WTC11 (cell line): ENCODE results near the gene OGG1. TPM values are rescaled to one million over a fixed set of nuclear protein-coding genes. Genes with fewer than 3 reads are reported as not detected.

Source experiments
- ATAC-seq: fragments of 200-7000 bp; cut with Tn5 transposase; 2 replicates; pipeline ENCODE4 v1.10.0; 2021; ENCODE audit warnings: mild to moderate bottlenecking, moderate library complexity
- CTCF ChIA-PET: fragments of 300-600 bp; sonication (Branson Sonifier 250); formaldehyde crosslinking; loops from one replicate; lab custom pipeline; 2021; ENCODE audit warnings: antibody characterized with exemption; lab: Charles Lee
- POLR2A ChIA-PET: fragments of 350-600 bp; sonication (Branson Sonifier 250); formaldehyde crosslinking; loops from one replicate; lab custom pipeline; 2021; ENCODE audit warnings: antibody characterized with exemption; lab: Charles Lee
- DNase-seq: peaks from one replicate; pipeline ENCODE4 v3.0.0; 2021; ENCODE audit warnings: low spot score
- H3K27ac Mint-ChIP-seq: 2 replicates; pipeline ENCODE4 v1.8.0; 2021; ENCODE audit warnings: mixed read lengths
- H3K27me3 Mint-ChIP-seq: 2 replicates; pipeline ENCODE4 v1.8.0; 2021; ENCODE audit warnings: low read depth, mild to moderate bottlenecking, moderate library complexity, mixed read lengths
- H3K36me3 Mint-ChIP-seq: 2 replicates; pipeline ENCODE4 v1.8.0; 2021; ENCODE audit warnings: mixed read lengths
- H3K4me1 Mint-ChIP-seq: 2 replicates; pipeline ENCODE4 v1.8.0; 2022; ENCODE audit warnings: mixed read lengths
- H3K4me3 Mint-ChIP-seq: 2 replicates; pipeline ENCODE4 v1.8.0; 2021; ENCODE audit warnings: mild to moderate bottlenecking, moderate library complexity, mixed read lengths
- H3K9me3 Mint-ChIP-seq: 2 replicates; pipeline ENCODE4 v1.8.0; 2021; ENCODE audit warnings: mixed read lengths
- CBFB ChIP-seq: sonication (generic); formaldehyde crosslinking; IDR thresholded peaks from 2 replicates; pipeline ENCODE4 v1.8.1; 2022; ENCODE audit warnings: mild to moderate bottlenecking, low read depth, missing genetic modification reagents
- EMX1 ChIP-seq: fragments of 250-450 bp; sonication (Bioruptor Pico); IDR thresholded peaks from 2 replicates; pipeline ENCODE4 v1.8.0; 2021; ENCODE audit warnings: mild to moderate bottlenecking
- ETV6 ChIP-seq: sonication (generic); formaldehyde crosslinking; IDR thresholded peaks from 2 replicates; pipeline ENCODE4 v1.8.1; 2022; ENCODE audit warnings: mild to moderate bottlenecking, missing genetic modification reagents
- GABPB1 ChIP-seq: sonication (generic); formaldehyde crosslinking; IDR thresholded peaks from 2 replicates; pipeline ENCODE4 v1.8.1; 2023; ENCODE audit warnings: mild to moderate bottlenecking, missing genetic modification reagents
- IRF2 ChIP-seq: sonication (generic); formaldehyde crosslinking; IDR thresholded peaks from 2 replicates; pipeline ENCODE4 v1.8.0; 2022; ENCODE audit warnings: low read depth, missing genetic modification reagents, borderline replicate concordance
- JAZF1 ChIP-seq: fragments of 250-450 bp; sonication (Bioruptor Pico); IDR thresholded peaks from 2 replicates; pipeline ENCODE4 v1.9.0; 2021; ENCODE audit warnings: moderate library complexity, mild to moderate bottlenecking, inconsistent platforms
- NFATC4 ChIP-seq: fragments of 250-450 bp; sonication (Bioruptor Pico); IDR thresholded peaks from 2 replicates; pipeline ENCODE4 v1.9.0; 2021; ENCODE audit warnings: mild to moderate bottlenecking
- NR3C1 ChIP-seq: sonication (generic); formaldehyde crosslinking; conservative IDR thresholded peaks from 2 replicates; pipeline ENCODE4 v1.8.1; 2023; ENCODE audit warnings: low read depth, mild to moderate bottlenecking, missing genetic modification reagents
- PRRX2 ChIP-seq: fragments of 250-450 bp; sonication (Bioruptor Pico); IDR thresholded peaks from 2 replicates; pipeline ENCODE4 v1.8.0; 2021; ENCODE audit warnings: mild to moderate bottlenecking
- TCF7 ChIP-seq: sonication (generic); formaldehyde crosslinking; IDR thresholded peaks from 2 replicates; pipeline ENCODE4 v1.8.0; 2022; ENCODE audit warnings: mild to moderate bottlenecking, low read depth, missing genetic modification reagents, moderate library complexity
- ZNF416 ChIP-seq: fragments of 250-450 bp; sonication (Bioruptor Pico); IDR thresholded peaks from 2 replicates; pipeline ENCODE4 v1.9.0; 2021; ENCODE audit warnings: mild to moderate bottlenecking, inconsistent platforms
- ZNF671 ChIP-seq: fragments of 250-450 bp; sonication (Bioruptor Pico); IDR thresholded peaks from 2 replicates; pipeline ENCODE4 v1.8.0; 2021; ENCODE audit warnings: mild to moderate bottlenecking
- total RNA-seq: library from RNA; stranded (reverse); gene quantifications from 3 replicates; pipeline ENCODE4 v1.2.3, GENCODE V29; 2021
- TF ChIP-seq, protein P1 (sequence below): fragments of 250-450 bp; sonication (Bioruptor Pico); IDR thresholded peaks from 2 replicates; pipeline ENCODE4 v1.9.0; 2021; ENCODE audit warnings: mild to moderate bottlenecking, borderline replicate concordance
- TF ChIP-seq, protein P2 (sequence below): sonication (generic); formaldehyde crosslinking; IDR thresholded peaks from 2 replicates; pipeline ENCODE4 v1.8.1; 2022; ENCODE audit warnings: mild to moderate bottlenecking, moderate library complexity, missing genetic modification reagents
- TF ChIP-seq, protein P3 (sequence below): sonication (generic); formaldehyde crosslinking; IDR thresholded peaks from 2 replicates; pipeline ENCODE4 v1.8.0; 2022; ENCODE audit warnings: mild to moderate bottlenecking, missing genetic modification reagents
- TF ChIP-seq, protein P4 (sequence below): fragments of 250-450 bp; sonication (Bioruptor Pico); IDR thresholded peaks from 2 replicates; pipeline ENCODE4 v1.8.0; 2021; ENCODE audit warnings: mild to moderate bottlenecking
- TF ChIP-seq, protein P5 (sequence below): sonication (generic); formaldehyde crosslinking; IDR thresholded peaks from 2 replicates; pipeline ENCODE4 v1.8.1; 2022; ENCODE audit warnings: low read depth, missing genetic modification reagents, borderline replicate concordance

The OGG1 gene
- total RNA-seq, 1 experiment from 2014 or later: 27.3 TPM

DNA sequence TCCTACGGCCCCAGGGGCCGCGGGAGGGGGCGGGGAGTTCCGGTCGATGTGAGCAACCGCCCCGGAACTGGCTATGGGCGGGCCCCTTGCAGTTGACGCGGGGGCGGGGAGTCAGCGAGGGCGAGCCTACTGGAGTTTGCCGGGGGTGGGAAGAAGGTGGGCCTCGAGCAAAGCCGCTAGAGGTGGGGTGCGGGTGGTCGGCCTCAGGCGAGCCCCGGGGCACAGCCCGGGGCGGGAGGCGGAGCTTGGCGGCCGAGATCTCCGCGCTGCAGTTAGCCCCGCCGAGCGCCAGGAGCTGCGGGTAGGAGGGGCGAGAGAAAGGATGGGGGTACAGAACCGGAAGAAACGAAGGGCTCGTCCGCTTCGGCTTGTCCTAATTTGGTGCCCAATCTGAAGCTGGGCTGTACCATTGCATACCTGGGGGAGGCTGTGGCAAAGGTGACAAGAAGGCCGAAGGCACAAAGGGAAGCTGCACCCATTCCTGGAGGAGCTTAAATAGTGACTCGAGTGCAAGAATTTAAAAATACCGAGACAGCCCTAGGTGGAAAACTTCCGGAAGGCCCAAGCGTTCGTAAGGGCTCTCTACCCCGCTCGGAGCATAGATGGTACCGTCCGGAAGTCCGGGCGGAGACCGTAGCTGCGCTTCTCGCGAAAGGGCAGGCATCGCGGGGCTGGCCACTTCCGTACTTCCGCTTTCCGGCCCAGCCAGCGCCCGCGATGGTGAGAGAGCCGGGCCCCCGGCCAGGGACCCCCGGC, 42.8 kb downstream of the OGG1 start, which contains the start of the genes ARPC4 and TADA3 (continued):
- TF ChIP-seq, protein P1, sequence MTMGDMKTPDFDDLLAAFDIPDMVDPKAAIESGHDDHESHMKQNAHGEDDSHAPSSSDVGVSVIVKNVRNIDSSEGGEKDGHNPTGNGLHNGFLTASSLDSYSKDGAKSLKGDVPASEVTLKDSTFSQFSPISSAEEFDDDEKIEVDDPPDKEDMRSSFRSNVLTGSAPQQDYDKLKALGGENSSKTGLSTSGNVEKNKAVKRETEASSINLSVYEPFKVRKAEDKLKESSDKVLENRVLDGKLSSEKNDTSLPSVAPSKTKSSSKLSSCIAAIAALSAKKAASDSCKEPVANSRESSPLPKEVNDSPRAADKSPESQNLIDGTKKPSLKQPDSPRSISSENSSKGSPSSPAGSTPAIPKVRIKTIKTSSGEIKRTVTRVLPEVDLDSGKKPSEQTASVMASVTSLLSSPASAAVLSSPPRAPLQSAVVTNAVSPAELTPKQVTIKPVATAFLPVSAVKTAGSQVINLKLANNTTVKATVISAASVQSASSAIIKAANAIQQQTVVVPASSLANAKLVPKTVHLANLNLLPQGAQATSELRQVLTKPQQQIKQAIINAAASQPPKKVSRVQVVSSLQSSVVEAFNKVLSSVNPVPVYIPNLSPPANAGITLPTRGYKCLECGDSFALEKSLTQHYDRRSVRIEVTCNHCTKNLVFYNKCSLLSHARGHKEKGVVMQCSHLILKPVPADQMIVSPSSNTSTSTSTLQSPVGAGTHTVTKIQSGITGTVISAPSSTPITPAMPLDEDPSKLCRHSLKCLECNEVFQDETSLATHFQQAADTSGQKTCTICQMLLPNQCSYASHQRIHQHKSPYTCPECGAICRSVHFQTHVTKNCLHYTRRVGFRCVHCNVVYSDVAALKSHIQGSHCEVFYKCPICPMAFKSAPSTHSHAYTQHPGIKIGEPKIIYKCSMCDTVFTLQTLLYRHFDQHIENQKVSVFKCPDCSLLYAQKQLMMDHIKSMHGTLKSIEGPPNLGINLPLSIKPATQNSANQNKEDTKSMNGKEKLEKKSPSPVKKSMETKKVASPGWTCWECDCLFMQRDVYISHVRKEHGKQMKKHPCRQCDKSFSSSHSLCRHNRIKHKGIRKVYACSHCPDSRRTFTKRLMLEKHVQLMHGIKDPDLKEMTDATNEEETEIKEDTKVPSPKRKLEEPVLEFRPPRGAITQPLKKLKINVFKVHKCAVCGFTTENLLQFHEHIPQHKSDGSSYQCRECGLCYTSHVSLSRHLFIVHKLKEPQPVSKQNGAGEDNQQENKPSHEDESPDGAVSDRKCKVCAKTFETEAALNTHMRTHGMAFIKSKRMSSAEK (CRISPR knock-in tag): no peak
- peak; percentile 53; the same call in 1 of the 2 replicates for TF ChIP-seq ETV6 (CRISPR knock-in tag)
- TF ChIP-seq, protein P2, sequence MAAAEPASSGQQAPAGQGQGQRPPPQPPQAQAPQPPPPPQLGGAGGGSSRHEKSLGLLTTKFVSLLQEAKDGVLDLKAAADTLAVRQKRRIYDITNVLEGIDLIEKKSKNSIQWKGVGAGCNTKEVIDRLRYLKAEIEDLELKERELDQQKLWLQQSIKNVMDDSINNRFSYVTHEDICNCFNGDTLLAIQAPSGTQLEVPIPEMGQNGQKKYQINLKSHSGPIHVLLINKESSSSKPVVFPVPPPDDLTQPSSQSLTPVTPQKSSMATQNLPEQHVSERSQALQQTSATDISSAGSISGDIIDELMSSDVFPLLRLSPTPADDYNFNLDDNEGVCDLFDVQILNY (CRISPR knock-in tag): no peak
- TF ChIP-seq, protein P3, sequence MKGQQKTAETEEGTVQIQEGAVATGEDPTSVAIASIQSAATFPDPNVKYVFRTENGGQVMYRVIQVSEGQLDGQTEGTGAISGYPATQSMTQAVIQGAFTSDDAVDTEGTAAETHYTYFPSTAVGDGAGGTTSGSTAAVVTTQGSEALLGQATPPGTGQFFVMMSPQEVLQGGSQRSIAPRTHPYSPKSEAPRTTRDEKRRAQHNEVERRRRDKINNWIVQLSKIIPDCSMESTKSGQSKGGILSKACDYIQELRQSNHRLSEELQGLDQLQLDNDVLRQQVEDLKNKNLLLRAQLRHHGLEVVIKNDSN (CRISPR knock-in tag): no peak
- TF ChIP-seq, protein P4, sequence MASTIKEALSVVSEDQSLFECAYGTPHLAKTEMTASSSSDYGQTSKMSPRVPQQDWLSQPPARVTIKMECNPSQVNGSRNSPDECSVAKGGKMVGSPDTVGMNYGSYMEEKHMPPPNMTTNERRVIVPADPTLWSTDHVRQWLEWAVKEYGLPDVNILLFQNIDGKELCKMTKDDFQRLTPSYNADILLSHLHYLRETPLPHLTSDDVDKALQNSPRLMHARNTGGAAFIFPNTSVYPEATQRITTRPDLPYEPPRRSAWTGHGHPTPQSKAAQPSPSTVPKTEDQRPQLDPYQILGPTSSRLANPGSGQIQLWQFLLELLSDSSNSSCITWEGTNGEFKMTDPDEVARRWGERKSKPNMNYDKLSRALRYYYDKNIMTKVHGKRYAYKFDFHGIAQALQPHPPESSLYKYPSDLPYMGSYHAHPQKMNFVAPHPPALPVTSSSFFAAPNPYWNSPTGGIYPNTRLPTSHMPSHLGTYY: no peak
- no peak for TF ChIP-seq NR3C1 (CRISPR knock-in tag)
- no peak for TF ChIP-seq NFATC4
- TF ChIP-seq, protein P5, sequence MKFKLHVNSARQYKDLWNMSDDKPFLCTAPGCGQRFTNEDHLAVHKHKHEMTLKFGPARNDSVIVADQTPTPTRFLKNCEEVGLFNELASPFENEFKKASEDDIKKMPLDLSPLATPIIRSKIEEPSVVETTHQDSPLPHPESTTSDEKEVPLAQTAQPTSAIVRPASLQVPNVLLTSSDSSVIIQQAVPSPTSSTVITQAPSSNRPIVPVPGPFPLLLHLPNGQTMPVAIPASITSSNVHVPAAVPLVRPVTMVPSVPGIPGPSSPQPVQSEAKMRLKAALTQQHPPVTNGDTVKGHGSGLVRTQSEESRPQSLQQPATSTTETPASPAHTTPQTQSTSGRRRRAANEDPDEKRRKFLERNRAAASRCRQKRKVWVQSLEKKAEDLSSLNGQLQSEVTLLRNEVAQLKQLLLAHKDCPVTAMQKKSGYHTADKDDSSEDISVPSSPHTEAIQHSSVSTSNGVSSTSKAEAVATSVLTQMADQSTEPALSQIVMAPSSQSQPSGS (CRISPR knock-in tag): no peak
- no peak for TF ChIP-seq TCF7 (CRISPR knock-in tag)
- peak; percentile 42; the same call in 1 of the 2 replicates for TF ChIP-seq GABPB1 (CRISPR knock-in tag)
- TF ChIP-seq IRF2 (CRISPR knock-in tag): no peak
- no peak for TF ChIP-seq JAZF1 (CRISPR knock-in tag)
- TF ChIP-seq, all 79 proteins: peak for 10

DNA sequence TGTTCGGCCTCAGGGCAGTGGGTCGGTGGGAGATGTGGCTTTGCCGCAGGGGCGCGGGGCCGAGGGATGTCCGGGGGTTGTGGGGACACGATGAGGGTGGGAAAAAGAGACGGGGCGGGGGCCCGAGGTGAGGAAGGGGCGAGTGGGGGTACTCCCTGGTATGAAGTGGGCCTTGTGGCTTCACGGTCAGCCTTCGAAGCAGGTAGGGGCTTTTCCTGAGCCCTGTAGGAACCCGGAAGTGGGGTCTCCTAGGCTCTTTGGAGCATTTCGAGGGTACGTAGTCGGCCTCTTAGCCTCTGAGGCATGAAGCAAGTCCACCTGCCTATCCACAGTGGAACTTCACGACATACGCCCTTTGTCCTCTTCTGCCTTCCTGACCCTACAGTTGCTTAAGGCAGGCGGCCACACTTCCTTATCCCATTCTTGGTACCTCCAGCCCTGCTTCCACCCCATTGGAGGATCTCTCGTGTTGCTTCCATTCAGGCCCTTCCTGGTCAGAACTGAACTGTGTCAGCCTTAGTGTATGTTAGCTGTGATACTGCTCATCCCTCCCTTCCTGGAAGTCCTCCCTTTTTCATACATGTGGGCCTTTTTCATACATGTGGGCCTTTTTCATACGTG, 43.5 kb downstream of the OGG1 start:
- DNase-seq: no peak
- H3K27ac Mint-ChIP-seq: peak overlapping the region; percentile 87
- H3K4me3 Mint-ChIP-seq: peak overlapping the region; percentile 94
- H3K36me3 Mint-ChIP-seq: peaks cover 43% of the 10 kb centered on the region
- H3K27me3 Mint-ChIP-seq: no peaks in the 10 kb centered on the region; the same call in 1 of the 2 replicates
- TF ChIP-seq ZNF671 (CRISPR knock-in tag) (peak; percentile 48; the same call in 1 of the 2 replicates), ZNF416 (0 out of 2 replicates have a peak, but pooled peaks have one; percentile 27), PRRX2 (peak; percentile 37; the same call in 1 of the 2 replicates), NFATC4 (0 out of 2 replicates have a peak, but pooled peaks have one; percentile 16), CBFB (CRISPR knock-in tag) (no peak), EMX1 (CRISPR knock-in tag) (peak; percentile 71)
- CTCF ChIA-PET: interaction anchor here (0.7 to 1.6 kb wide), 11 partner anchors 11 to 293 kb away, joined by 3 to 11 read pairs (median 4); partner anchors contain the start of genes CAMK1, CRELD1 and OGG1
- ATAC-seq: peak; percentile 12
- POLR2A ChIA-PET: interaction anchor here (0.5 to 1.8 kb wide), 16 partner anchors 9 to 1036 kb away, joined by 3 to 11 read pairs (median 4); partner anchors contain the start of genes CAMK1 and OGG1
- no peaks in the 10 kb centered on the region for H3K9me3 Mint-ChIP-seq
- peaks cover 18% of the 10 kb centered on the region for H3K4me1 Mint-ChIP-seq
